Urinary bladder (tissue), 4 donors: ENCODE data around the gene COL8A1. TPM values are rescaled to one million over a fixed set of nuclear protein-coding genes. Genes with fewer than 3 reads are reported as not detected.

ENCODE experiments used
- DNase-seq: peaks from one replicate; pipeline ENCODE4 v3.0.0-alpha.2; 2015; ENCODE audit errors: extremely low spot score
- H3K27ac ChIP-seq: one replicate; pipeline ENCODE4 v1.5.1; 2013; ENCODE audit warnings: low read depth, mild to moderate bottlenecking, moderate library complexity
- H3K36me3 ChIP-seq: one replicate; pipeline ENCODE4 v1.6.1; 2013; ENCODE audit warnings: mild to moderate bottlenecking, moderate library complexity; ENCODE audit not compliant: insufficient read depth
- H3K4me1 ChIP-seq: one replicate; pipeline ENCODE4 v1.6.1; 2013; ENCODE audit warnings: mild to moderate bottlenecking, moderate library complexity; ENCODE audit not compliant: insufficient read depth
- H3K4me3 ChIP-seq: one replicate; pipeline ENCODE4 v1.5.1; 2013; ENCODE audit warnings: low read depth, low read length
- WGBS: extraction: QIAGEN DNeasy Blood & Tissue Kit; methylation state at CpG from one replicate; pipeline ENCODE4 v1.1.7; 2013; 5-methylcytosine and 5-hydroxymethylcytosine counted together
- polyA plus RNA-seq: library from polyadenylated mRNA; stranded (reverse); fragments of 200-250 nt; gene quantifications from one replicate; pipeline ENCODE4 v1.2.3, GENCODE V29; 2013
- total RNA-seq: library from RNA; depleted of rRNA; stranded (reverse); fragments of >200 nt; gene quantifications from one replicate; pipeline ENCODE4 v1.2.3, GENCODE V29; 2014
- donor health status: healthy with polysubstance abuse.
- donor health status: healthy.

Gene COL8A1
- total and polyA plus RNA-seq, 2 donors, result 21.1 to 26.4 TPM

DNA sequence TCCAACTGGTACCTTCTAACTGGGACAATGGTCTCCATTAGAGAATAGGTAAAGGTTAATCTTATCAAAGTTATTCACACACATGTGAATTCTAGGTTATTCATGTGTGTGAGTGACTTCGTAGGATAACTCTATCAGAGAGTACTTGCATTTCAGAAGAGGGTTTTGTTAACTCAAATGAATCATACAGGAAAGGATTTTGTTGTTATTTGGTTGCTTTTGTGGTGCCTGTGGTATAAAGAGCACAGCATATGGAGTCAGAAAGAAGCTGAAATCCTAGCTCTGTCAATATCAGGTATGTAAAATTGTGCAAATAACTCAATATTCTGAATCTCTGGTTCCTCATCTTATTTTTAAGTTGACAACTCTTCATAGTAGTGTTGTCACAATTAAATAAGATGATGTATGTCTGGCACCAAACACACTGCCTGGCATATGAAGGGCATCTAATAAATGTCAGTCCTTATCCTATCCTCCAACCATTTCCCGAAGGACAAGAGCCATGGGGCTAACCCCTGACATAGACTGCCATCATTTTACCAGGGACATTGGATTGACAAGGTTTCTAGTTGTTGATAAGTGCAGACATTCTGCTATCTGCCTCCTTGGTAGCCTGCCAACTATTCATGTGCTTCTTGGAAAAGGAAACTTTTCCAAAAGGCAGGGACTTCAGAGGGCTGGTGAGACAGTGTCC is 130.6 kb downstream of the COL8A1 start:
- WGBS, result 63% methylated on average over 2 of the region's 2 CpGs
- DNase-seq, result no peak
- Histone ChIP-seq H3K4me1 (no peaks in the 10 kb centered on the region), H3K27ac (no peak overlapping the region), H3K36me3 (no peaks in the 10 kb centered on the region), H3K4me3 (no peak overlapping the region)

DNA sequence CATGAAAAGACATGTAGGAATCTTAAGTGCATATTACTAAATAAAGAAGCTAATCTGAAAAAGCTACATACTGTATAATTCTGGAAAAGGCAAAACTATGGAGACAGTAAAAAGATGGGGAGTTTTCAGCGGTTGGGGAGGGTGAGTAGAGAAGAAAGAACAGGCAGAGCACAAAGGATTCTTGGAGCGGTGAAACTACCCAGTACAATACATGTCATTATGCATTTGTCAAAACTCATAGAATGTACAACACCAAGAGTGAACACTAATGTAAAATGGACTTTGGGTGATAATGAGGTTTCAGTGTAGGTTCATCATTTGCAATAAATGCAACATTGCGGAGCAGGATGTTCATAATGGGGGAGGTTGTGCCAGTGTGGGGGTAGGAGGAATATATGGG is 133.8 kb downstream of the COL8A1 start:
- H3K36me3 ChIP-seq, result no peaks in the 10 kb centered on the region
- no peak overlapping the region for H3K4me3 ChIP-seq
- DNase-seq, result no peak
- no peak overlapping the region for H3K27ac ChIP-seq
- H3K4me1 ChIP-seq, result no peaks in the 10 kb centered on the region
- WGBS, result 95% methylated on average over 3 of the region's 3 CpGs

DNA sequence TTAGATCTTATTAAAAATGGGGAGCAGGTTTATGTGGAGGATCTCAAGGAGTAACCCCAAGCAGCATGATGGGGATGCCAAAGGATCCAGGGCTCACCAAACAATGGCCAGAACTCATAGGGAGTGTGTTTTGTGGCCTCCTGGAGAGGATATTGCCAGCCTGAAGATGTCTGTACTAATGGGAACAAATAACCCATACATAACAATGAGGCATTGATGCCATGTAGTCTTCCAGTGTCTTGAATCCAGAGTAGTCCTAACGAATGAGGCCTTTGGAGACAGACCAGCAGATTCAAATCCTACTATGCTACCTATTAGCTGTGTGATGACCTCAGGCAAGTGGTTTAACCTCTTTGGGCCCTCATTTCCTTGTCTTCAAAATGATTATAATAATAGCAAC is 134.3 kb downstream of the COL8A1 start:
- Histone ChIP-seq H3K4me1 (no peaks in the 10 kb centered on the region), H3K36me3 (no peaks in the 10 kb centered on the region), H3K27ac (no peak overlapping the region), H3K4me3 (no peak overlapping the region)
- WGBS, result 87% methylated on average over 1 of the region's 1 CpG
- no peak for DNase-seq

DNA sequence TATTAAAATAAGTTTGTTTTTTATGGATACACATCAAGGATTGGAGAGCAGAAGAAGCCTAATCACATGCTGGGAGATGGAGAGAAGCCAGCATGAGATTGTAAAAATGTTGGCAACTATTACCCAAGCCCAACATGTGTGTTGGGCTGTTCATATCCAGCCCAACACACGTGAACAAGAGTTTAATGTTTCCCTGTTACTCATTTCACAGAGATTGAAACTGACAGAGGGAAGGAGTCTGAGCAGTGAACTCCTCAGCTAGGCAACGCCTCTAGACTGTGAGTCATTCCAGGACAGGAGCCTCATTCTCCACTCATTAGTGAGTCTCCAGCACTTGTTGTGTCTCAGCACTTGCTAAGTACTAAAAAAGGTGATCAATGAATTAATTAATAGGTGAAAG is 136.1 kb downstream of the COL8A1 start:
- Histone ChIP-seq H3K27ac (no peak overlapping the region), H3K4me3 (no peak overlapping the region), H3K4me1 (no peaks in the 10 kb centered on the region), H3K36me3 (no peaks in the 10 kb centered on the region)
- DNase-seq, result no peak
- 42% methylated on average over 2 of the region's 2 CpGs for WGBS

DNA sequence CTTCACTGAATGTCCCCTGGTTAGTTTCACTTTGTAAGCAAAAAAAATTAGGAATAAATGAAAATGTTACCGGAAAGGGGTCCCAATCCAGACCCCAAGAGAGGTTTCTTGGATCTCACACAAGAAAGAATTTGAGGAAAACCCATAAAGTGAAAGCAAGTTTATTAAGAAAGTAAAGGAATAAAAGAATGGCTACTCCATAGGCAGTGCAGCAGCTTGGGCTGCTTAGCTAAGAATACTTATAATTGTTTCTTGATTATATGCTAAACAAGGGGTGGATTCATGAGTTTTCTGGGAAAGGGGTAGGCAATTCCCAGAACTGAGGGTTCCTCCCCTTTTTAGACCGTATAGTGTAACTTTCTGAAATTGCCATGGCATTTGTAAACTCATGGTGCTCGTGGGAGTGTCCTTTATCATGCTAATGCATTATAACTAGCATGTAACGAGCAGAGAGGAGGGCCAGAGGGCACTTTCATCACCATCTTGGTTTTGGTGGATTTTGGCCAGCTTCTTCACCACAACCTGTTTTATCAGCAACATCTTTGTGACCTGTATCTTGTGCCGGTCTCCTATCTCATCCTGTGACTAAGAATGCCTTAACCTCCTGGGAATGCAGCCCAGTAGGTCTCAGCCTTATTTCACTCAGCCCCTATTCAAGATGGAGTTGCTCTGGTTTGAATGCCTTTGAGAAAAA is 138.3 kb downstream of the COL8A1 start:
- no peak for DNase-seq
- no peak overlapping the region for H3K27ac ChIP-seq
- H3K4me3 ChIP-seq, result no peak overlapping the region
- 75% methylated on average over 5 of the region's 5 CpGs for WGBS
- H3K36me3 ChIP-seq, result no peaks in the 10 kb centered on the region
- no peaks in the 10 kb centered on the region for H3K4me1 ChIP-seq

DNA sequence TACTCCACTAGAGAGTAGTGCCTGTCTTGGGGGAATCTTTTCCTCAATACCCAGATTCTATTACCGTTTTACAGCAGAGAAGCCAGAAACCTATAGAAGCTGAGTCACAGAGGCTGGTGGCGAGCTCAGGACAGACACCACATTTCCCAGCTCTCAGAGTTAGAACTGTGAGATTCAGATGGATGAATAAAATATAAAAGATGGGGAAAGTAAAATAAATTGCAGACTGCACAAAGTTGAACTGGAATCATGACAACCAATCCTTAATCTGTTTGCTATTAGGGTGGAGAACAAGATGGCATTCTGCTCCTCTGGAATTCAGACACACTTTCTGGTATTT is 138.8 kb downstream of the COL8A1 start:
- WGBS, result 77% methylated on average over 2 of the region's 2 CpGs
- H3K27ac ChIP-seq, result no peak overlapping the region
- no peak overlapping the region for H3K4me3 ChIP-seq
- DNase-seq, result no peak
- no peaks in the 10 kb centered on the region for H3K36me3 ChIP-seq
- H3K4me1 ChIP-seq, result no peaks in the 10 kb centered on the region

DNA sequence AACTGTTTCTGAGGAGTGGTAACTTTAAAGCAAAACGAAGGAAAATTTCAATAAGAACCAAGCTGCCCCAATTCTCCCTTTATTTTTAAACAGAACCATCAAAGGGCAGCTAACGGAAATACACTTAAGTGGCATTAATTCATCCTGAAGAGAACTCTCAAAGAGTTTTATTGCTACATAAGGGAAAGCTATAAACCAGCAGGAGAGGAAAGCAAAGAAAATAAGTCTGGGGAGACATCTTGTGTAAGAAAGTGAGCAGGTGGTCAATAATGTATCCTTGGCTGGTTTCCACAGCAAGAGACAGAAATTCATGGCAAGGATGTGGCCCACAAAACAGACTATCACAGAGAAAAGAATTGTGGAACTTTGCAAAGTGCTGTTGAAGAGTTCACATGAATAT is 139.3 kb downstream of the COL8A1 start:
- Histone ChIP-seq H3K27ac (no peak overlapping the region), H3K4me3 (no peak overlapping the region), H3K36me3 (no peaks in the 10 kb centered on the region), H3K4me1 (no peaks in the 10 kb centered on the region)
- WGBS, result 57% methylated on average over 2 of the region's 2 CpGs
- no peak for DNase-seq

DNA sequence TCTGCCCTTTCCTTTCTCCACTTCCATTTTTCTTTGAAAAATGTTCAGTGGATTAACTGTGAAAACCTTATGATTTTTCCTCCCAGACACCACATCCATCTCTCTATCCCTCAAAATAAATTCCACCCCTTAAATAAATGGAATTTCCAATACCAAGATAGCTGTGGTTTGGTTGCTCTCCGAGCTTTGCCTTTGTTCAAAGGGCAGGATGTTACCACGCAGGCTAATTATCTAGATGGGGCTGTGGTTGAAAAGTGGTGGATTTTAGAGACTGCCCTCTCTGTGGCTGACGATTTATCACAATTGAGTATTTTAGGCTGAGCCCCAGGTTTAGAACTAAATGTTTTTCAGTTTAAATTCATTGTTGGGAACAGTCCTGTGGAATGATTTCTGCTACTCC is 142.4 kb downstream of the COL8A1 start:
- Histone ChIP-seq H3K4me1 (no peaks in the 10 kb centered on the region), H3K4me3 (no peak overlapping the region), H3K27ac (no peak overlapping the region), H3K36me3 (no peaks in the 10 kb centered on the region)
- no peak for DNase-seq
- WGBS, result 52% methylated on average over 3 of the region's 3 CpGs

DNA sequence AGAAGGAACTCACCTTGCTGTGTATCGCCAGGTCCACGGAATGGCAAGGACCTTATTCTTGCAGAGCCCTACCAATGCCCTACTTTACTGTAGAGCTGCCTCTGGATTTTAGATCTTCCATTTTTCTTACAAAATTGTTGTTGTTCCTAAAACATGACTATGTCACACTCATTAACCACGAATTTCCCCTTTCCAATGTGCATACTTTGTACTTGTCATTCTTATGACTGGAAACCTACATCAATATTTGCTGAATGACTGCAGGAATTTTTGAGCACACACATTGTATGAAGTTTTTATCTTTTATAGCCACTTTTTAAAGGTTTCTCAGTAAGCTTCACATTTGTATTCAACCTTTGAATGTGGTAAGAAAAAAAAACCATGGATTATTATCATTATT is 143.4 kb downstream of the COL8A1 start:
- Histone ChIP-seq H3K27ac (no peak overlapping the region), H3K4me3 (no peak overlapping the region), H3K36me3 (no peaks in the 10 kb centered on the region), H3K4me1 (no peaks in the 10 kb centered on the region)
- no peak for DNase-seq
- WGBS, result 83% methylated on average over 3 of the region's 3 CpGs

DNA sequence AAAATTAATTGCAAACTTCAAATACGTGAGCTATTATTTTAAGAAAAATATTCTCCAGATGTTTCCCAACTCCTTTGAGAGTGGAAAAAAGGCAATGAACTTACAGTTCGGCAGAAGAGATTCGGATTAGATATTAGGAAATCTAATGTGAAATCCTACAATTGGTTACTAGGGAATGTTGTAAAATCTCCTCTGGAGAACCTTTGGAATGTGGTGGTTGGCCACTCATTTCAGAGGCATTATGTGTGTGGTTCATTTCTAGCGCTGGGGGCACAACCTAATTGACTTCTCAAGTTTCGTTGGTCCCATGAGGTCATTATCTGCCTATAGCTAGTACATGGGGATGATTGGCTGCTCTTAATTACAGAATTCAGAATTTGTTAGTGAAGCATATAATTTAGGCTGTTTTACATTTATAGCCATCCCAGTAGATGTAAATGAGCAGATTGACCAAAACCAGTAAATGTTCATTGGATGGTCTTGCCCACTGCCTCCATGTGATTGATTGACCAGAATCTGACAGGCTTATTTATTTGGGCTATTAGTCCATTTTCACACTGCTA is 144.7 kb downstream of the COL8A1 start:
- no peak overlapping the region for H3K4me3 ChIP-seq
- WGBS, result 64% methylated on average over 5 of the region's 5 CpGs
- no peaks in the 10 kb centered on the region for H3K36me3 ChIP-seq
- no peak overlapping the region for H3K27ac ChIP-seq
- DNase-seq, result no peak
- no peaks in the 10 kb centered on the region for H3K4me1 ChIP-seq

DNA sequence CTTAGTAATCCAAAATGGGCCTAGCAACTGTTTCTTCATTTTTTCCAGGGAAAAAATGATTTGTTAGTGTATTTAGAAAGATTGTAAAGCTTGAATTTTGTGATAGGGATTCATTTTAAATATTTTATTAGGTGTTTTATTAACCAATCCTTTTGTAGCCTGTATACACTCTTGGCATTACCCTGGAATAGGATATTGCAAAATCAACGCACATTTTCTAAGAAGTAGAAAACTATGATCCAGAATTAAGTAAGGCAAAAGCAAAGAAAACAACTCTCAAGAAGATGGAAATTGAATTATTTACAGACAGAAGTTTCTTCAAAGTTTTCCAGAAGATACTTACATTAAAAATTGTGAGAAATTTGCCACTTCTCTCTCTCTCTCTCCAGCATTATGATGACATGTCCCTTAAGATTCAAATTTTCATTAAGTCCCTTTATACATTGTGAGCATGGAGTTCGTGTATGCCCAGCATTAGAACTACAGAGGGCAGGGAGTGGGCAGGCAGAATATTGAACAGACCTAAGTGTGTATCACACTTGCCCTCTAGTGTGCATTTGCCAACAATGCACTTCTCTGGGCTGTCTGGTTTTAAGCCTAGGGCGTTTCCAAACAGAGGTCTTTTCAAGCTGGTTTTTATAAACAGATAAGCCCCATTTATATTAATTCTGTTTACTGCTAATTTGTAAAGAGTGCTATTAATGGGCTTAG is 150.8 kb downstream of the COL8A1 start:
- WGBS, result 20% methylated on average over 3 of the region's 3 CpGs
- DNase-seq, result no peak
- no peaks in the 10 kb centered on the region for H3K4me1 ChIP-seq
- H3K36me3 ChIP-seq, result no peaks in the 10 kb centered on the region
- H3K4me3 ChIP-seq, result no peak overlapping the region
- no peak overlapping the region for H3K27ac ChIP-seq

DNA sequence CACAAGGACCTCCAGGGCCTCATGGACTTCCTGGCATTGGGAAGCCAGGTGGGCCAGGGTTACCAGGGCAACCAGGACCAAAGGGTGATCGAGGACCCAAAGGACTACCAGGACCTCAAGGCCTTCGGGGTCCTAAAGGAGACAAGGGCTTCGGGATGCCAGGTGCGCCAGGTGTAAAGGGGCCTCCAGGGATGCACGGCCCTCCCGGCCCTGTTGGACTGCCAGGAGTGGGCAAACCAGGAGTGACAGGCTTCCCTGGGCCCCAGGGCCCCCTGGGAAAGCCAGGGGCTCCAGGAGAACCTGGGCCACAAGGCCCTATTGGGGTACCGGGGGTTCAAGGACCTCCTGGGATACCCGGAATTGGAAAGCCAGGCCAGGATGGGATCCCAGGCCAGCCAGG is 156.1 kb downstream of the COL8A1 start:
- WGBS, result 93% methylated on average over 8 of the region's 8 CpGs
- no peaks in the 10 kb centered on the region for H3K36me3 ChIP-seq
- H3K4me3 ChIP-seq, result no peak overlapping the region
- H3K27ac ChIP-seq, result no peak overlapping the region
- no peak for DNase-seq
- H3K4me1 ChIP-seq, result no peaks in the 10 kb centered on the region

DNA sequence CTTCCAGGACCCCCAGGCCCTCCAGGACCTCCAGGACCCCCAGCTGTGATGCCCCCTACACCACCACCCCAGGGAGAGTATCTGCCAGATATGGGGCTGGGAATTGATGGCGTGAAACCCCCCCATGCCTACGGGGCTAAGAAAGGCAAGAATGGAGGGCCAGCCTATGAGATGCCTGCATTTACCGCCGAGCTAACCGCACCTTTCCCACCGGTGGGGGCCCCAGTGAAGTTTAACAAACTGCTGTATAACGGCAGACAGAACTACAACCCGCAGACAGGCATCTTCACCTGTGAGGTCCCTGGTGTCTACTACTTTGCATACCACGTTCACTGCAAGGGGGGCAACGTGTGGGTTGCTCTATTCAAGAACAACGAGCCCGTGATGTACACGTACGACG is 157.2 kb downstream of the COL8A1 start:
- 93% methylated on average over 15 of the region's 15 CpGs for whole genome bisulfite sequencing
- DNase-seq, result no peak
- H3K4me1 ChIP-seq, result no peaks in the 10 kb centered on the region
- H3K27ac ChIP-seq, result no peak overlapping the region
- H3K36me3 ChIP-seq, result no peaks in the 10 kb centered on the region
- H3K4me3 ChIP-seq, result no peak overlapping the region

DNA sequence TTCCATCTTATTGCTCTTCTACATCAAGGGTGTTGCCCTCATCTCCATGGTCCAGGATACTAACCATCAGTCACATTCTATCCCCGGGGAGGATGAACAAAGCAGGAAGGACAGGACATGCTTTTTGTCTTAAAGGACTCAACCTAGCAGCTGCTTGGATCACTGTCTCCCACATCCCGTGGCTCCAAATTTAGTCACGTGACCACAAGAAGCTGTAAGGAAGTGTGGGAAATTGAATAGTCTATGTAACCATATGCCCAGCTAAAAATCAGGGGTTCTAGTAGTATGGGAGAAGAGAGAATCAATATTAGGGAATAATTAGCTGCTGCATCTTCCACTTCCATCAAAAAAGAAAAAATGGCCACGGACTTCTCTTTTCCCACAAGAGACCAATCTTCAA is 161.0 kb downstream of the COL8A1 start:
- Histone ChIP-seq H3K4me3 (no peak overlapping the region), H3K4me1 (no peaks in the 10 kb centered on the region), H3K36me3 (no peaks in the 10 kb centered on the region), H3K27ac (no peak overlapping the region)
- DNase-seq, result no peak
- 81% methylated on average over 4 of the region's 4 CpGs for WGBS
